A673 (cell line): ENCODE data around the gene ZNF503.

Experiments used
- CTCF ChIP-seq: fragments of 300-800, 200-600 bp; sonication (generic); conservative IDR thresholded peaks from 2 replicates; pipeline ENCODE4 v1.5.1; 2017; ENCODE audit warnings: low read depth, mild to moderate bottlenecking, antibody characterized with exemption, low read length, moderate library complexity, mixed read lengths
- EZH2 ChIP-seq: fragments of 200-600 bp; sonication (generic); IDR thresholded peaks from 2 replicates; pipeline ENCODE4 v1.6.1; 2017; ENCODE audit warnings: borderline replicate concordance, low read depth, mild to moderate bottlenecking, mixed read lengths, antibody characterized with exemption, low read length; ENCODE audit not compliant: poor library complexity, severe bottlenecking

DNA sequence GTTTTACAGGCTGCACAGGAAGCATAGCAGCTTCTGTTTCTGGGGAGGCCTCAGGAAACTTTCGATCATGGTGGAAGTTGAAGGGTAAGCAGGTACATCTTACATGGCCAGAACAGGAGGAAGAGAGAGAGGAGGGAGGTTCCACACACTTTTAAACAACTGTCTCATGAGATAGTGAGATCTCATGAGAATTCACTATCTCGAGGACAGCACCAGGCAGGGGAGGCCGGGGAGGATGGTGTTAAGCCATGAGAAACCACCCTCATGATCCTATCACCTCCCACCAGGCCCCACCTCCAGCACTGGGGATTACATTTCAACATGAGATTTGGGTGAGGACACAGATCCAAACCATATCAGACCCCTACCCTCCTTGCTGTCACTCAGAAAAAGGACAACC is 23.7 kb downstream of the ZNF503 start:
- TF ChIP-seq CTCF (no peak), EZH2 (no peak)
